NK-92 treated with Interleukin-12 subunit alpha and Interleukin-12 subunit beta, amount 100 ng/mL, for 24 hours (cell line): ENCODE data around the gene SSX3.
"Not testable (repeated sequence)": the region's sequence is repeated elsewhere in the genome, so short reads cannot be mapped to it uniquely, and the experiment has no call there.

Source experiments
- DNase-seq: peaks from one replicate; lab custom pipeline; 2025; lab: John Stamatoyannopoulos, UW

The SSX3 gene

GRCh38 chrX:48356315-48357094, at the start of gene SSX3:
Gene SSX3 (minus strand): TSS chrX:48356703. CDS start chrX:48355249, 1,454 bp downstream.
- DNase-seq = not testable (repeated sequence)

GRCh38 chrX:48397825-48398224, 41.3 kb upstream of the SSX3 start:
- DNase-seq = not testable (repeated sequence)

GRCh38 chrX:48396931-48397330, 40.4 kb upstream of the SSX3 start:
- DNase-seq = not testable (repeated sequence)

GRCh38 chrX:48383239-48383638, 26.7 kb upstream of the SSX3 start, which contains the start of gene SSX4:
Gene SSX4 (plus strand): TSS chrX:48383539. CDS start chrX:48384054, 515 bp downstream.
- DNase-seq = not testable (repeated sequence)

GRCh38 chrX:48370408-48370807, 13.9 kb upstream of the SSX3 start:
- DNase-seq = not testable (repeated sequence)

- DNase-seq = not testable (repeated sequence)
Observed at GRCh38 chrX:48367717-48368408, 11.4 kb upstream of the SSX3 start.

GRCh38 chrX:48359281-48359680, 2.8 kb upstream of the SSX3 start:
- DNase-seq = not testable (repeated sequence)

GRCh38 chrX:48357681-48358080, 1.2 kb upstream of the SSX3 start:
- DNase-seq = no peak

GRCh38 chrX:48346059-48346458, 10.4 kb downstream of the SSX3 start:
- DNase-seq = not testable (repeated sequence)

- not testable (repeated sequence) for DNase-seq
Observed at GRCh38 chrX:48313996-48314395, 42.5 kb downstream of the SSX3 start.

GRCh38 chrX:48306175-48306574, 50.3 kb downstream of the SSX3 start:
- DNase-seq = no peak
